ENCODE data around the gene GOLPH3. TPM values are rescaled to one million over a fixed set of nuclear protein-coding genes. Genes with fewer than 3 reads are reported as not detected.

Gene GOLPH3
- total and polyA plus RNA-seq, 2 of the 4 experiments (the other 2 are of a cell fraction): 38.2 to 41.3 TPM

DNA sequence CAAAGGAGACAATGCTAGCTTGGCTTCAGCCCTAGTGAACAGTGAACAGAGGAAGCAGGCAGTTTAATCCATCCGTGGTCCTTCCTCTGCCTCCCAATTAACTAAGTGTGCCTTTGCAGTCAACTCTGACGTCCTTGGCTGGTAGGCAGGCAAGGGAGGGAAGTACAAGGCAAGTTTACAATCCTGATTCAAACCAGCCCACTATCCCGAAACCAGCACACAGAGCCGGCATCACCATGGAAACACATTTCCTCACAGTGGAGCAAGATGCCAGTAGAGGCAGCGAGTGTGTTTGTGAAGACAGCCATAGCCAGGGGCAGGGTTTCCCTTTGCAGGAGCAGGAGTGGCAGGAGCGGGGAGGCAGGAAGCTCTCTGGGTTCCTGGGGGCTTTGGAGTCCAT lies 73.9 kb downstream of the GOLPH3 start:
- Histone ChIP-seq H2AK5ac (ENCODE audit: low read depth, low read length) (no peak overlapping the region), H3K9me3 (ENCODE audit: control insufficient read depth, insufficient read depth, low read length) (no peaks in the 10 kb centered on the region), H3K9me1 (ENCODE audit: insufficient read depth, low read length) (no peaks in the 10 kb centered on the region), H4K5ac (ENCODE audit: low read depth, low read length) (no peak overlapping the region), H3K27ac (ENCODE audit: insufficient read depth, low read length) (no peak overlapping the region), H3K36me3 (ENCODE audit: control insufficient read depth, insufficient read depth, low read length) (peaks cover 47% of the 10 kb centered on the region), H4K8ac (ENCODE audit: low read depth in 2 of 2, low read length in 2 of 2) (no peak overlapping the region), H3K27me3 (ENCODE audit: control insufficient read depth, insufficient read depth, low read length) (no peaks in the 10 kb centered on the region), H2BK20ac (ENCODE audit: low read depth, low read length) (no peak overlapping the region), H2AFZ (replicated peaks; ENCODE audit: low read length, poor library complexity) (no peak overlapping the region), H3K4ac (ENCODE audit: low read depth, low read length) (no peak overlapping the region), H4K91ac (ENCODE audit: insufficient read depth, low read depth, low read length) (no peak overlapping the region), H2BK5ac (ENCODE audit: low read depth, low read length, poor library complexity, severe bottlenecking) (no peak overlapping the region), H3K4me1 (ENCODE audit: control insufficient read depth, insufficient read depth, low read length) (no peaks in the 10 kb centered on the region), H3K9ac (ENCODE audit: low read depth, low read length) (no peak overlapping the region), H3K4me2 (ENCODE audit: low read depth, low read length) (no peak overlapping the region), H3K4me3 (ENCODE audit: insufficient read depth, low read depth, low read length) (no peak overlapping the region), H3K14ac (replicated peaks; ENCODE audit: low read depth, low read length) (no peak overlapping the region), H2BK120ac (ENCODE audit: low read depth, low read length) (no peak overlapping the region), H4K20me1 (ENCODE audit: insufficient read depth, low read length) (no peaks in the 10 kb centered on the region), H2AK9ac (replicated peaks; ENCODE audit: low read depth, low read length, poor library complexity) (no peak overlapping the region), H3K18ac (ENCODE audit: low read depth, low read length) (no peak overlapping the region), H2BK15ac (ENCODE audit: low read depth, low read length) (no peak overlapping the region), H3K79me1 (ENCODE audit: low read depth in 1 of 2, low read length in 2 of 2) (peaks cover 6 to 9% of the 10 kb centered on the region in 2 experiments; a peak in 3 of 4 replicates), H3K56ac (ENCODE audit: extremely low read depth, insufficient read depth, low read length) (no peak overlapping the region), H3K23ac (ENCODE audit: low read depth, low read length) (no peak overlapping the region)
- in situ Hi-C loops (cut with MboI; ENCODE audit: low sequenced_read_pairs) (no loop called here), intact Hi-C loops (cut with micrococcal nuclease) (no loop called here), dilution Hi-C loops (cut with HindIII; ENCODE audit: low sequenced_read_pairs, unreplicated experiment) (no loop called here)
- DNase-seq (no peak), ATAC-seq (ENCODE audit: low read depth) (no peak)
- TF ChIP-seq, protein P1, sequence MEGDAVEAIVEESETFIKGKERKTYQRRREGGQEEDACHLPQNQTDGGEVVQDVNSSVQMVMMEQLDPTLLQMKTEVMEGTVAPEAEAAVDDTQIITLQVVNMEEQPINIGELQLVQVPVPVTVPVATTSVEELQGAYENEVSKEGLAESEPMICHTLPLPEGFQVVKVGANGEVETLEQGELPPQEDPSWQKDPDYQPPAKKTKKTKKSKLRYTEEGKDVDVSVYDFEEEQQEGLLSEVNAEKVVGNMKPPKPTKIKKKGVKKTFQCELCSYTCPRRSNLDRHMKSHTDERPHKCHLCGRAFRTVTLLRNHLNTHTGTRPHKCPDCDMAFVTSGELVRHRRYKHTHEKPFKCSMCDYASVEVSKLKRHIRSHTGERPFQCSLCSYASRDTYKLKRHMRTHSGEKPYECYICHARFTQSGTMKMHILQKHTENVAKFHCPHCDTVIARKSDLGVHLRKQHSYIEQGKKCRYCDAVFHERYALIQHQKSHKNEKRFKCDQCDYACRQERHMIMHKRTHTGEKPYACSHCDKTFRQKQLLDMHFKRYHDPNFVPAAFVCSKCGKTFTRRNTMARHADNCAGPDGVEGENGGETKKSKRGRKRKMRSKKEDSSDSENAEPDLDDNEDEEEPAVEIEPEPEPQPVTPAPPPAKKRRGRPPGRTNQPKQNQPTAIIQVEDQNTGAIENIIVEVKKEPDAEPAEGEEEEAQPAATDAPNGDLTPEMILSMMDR (conservative IDR thresholded peaks at IDR 0.05; ENCODE audit: low read depth, low read length): no peak
- TF ChIP-seq MXI1 (IDR thresholded peaks at IDR 0.05; ENCODE audit: borderline replicate concordance, low read depth, low read length) (no peak), CHD1 (IDR thresholded peaks at IDR 0.05; ENCODE audit: low read depth, low read length) (no peak), MAZ (IDR thresholded peaks at IDR 0.05; ENCODE audit: borderline replicate concordance, low read depth, low read length) (no peak), MAFK (IDR thresholded peaks at IDR 0.05; ENCODE audit: low read depth, low read length) (no peak), CEBPB (IDR thresholded peaks at IDR 0.05; ENCODE audit: low read depth, low read length) (no peak), RCOR1 (IDR thresholded peaks at IDR 0.05; ENCODE audit: insufficient replicate concordance, low read length) (no peak), RFX5 (IDR thresholded peaks at IDR 0.05; ENCODE audit: low read depth, low read length) (no peak), NFE2L2 (IDR thresholded peaks at IDR 0.05; ENCODE audit: low read depth, low read length) (no peak), SMC3 (IDR thresholded peaks at IDR 0.05; ENCODE audit: low read depth, low read length) (no peak), RAD21 (IDR thresholded peaks at IDR 0.05; ENCODE audit: low read length) (no peak), POLR2A (IDR thresholded peaks at IDR 0.05; ENCODE audit: low read depth, low read length) (no peak)
- TF ChIP-seq, protein P2, sequence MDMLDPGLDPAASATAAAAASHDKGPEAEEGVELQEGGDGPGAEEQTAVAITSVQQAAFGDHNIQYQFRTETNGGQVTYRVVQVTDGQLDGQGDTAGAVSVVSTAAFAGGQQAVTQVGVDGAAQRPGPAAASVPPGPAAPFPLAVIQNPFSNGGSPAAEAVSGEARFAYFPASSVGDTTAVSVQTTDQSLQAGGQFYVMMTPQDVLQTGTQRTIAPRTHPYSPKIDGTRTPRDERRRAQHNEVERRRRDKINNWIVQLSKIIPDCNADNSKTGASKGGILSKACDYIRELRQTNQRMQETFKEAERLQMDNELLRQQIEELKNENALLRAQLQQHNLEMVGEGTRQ (IDR thresholded peaks at IDR 0.05; ENCODE audit: low read depth, low read length): no peak
- TF ChIP-seq, protein P3, sequence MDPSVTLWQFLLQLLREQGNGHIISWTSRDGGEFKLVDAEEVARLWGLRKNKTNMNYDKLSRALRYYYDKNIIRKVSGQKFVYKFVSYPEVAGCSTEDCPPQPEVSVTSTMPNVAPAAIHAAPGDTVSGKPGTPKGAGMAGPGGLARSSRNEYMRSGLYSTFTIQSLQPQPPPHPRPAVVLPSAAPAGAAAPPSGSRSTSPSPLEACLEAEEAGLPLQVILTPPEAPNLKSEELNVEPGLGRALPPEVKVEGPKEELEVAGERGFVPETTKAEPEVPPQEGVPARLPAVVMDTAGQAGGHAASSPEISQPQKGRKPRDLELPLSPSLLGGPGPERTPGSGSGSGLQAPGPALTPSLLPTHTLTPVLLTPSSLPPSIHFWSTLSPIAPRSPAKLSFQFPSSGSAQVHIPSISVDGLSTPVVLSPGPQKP (IDR thresholded peaks at IDR 0.05; ENCODE audit: borderline replicate concordance, low read depth, low read length): no peak
- WGBS, 2 experiments (ENCODE audit: extremely low coverage in 2 of 2, insufficient read length in 1 of 2): no CpG with 5 or more reads among the region's 6 CpGs
- POLR2A ChIA-PET (ENCODE audit: unreplicated experiment): interaction anchor here (0.6 kb wide), 1 partner anchor 217 kb away, joined by 3 read pairs; no protein-coding TSS in a partner anchor
- CTCF ChIA-PET: no interaction called here
- BruUV-seq (replicated peaks): no TSS peak

Measured in IMR-90 (cell line).